ENCODE data around the gene CUL4A.

DNA sequence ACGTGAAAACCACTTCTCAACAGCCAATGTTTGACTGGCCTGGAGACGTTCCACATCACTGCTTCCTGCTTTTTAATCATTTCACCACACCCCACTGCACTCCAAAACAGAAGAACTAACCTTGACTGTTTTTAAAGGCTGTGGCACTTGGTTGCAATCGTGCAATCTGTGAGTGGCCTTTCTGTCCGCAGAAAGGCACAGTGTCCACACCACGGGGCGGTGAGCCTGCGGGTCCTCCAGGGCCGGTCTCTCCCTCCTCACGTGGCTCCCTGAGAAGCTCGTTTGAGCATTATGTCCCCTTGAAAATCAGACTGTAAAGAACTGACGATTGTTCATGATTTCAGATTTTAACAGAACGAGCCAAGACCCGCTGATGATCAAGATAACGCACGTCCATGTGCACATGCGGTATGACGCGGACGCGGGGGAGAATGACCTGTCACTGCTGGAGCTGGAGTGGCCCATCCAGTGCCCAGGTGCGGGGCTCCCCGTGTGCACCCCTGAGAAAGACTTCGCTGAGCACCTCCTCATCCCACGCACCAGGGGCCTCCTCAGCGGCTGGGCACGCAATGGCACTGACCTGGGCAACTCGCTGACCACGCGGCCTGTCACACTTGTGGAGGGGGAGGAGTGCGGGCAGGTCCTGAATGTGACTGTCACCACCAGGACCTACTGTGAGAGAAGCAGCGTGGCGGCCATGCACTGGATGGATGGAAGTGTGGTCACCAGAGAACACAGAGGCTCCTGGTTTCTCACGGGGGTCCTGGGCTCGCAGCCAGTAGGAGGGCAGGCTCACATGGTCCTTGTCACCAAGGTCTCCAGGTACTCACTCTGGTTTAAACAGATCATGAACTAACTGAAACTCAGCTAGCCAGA, 37.9 kb upstream of the CUL4A start:
- TF ChIP-seq TEAD4 (IDR thresholded peaks at IDR 0.05; ENCODE audit: borderline replicate concordance, insufficient read depth): no peak
- TF ChIP-seq YY1 (IDR thresholded peaks at IDR 0.05; ENCODE audit: low read depth): no peak
- TF ChIP-seq, protein P1, sequence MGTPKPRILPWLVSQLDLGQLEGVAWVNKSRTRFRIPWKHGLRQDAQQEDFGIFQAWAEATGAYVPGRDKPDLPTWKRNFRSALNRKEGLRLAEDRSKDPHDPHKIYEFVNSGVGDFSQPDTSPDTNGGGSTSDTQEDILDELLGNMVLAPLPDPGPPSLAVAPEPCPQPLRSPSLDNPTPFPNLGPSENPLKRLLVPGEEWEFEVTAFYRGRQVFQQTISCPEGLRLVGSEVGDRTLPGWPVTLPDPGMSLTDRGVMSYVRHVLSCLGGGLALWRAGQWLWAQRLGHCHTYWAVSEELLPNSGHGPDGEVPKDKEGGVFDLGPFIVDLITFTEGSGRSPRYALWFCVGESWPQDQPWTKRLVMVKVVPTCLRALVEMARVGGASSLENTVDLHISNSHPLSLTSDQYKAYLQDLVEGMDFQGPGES (IDR thresholded peaks at IDR 0.05; ENCODE audit: low read depth, low read length): no peak
